ENCODE results near the gene FABP3.
A peak's percentile ranks its signal among the peaks of the same experiment; 100 is the strongest.

Gene FABP3

DNA sequence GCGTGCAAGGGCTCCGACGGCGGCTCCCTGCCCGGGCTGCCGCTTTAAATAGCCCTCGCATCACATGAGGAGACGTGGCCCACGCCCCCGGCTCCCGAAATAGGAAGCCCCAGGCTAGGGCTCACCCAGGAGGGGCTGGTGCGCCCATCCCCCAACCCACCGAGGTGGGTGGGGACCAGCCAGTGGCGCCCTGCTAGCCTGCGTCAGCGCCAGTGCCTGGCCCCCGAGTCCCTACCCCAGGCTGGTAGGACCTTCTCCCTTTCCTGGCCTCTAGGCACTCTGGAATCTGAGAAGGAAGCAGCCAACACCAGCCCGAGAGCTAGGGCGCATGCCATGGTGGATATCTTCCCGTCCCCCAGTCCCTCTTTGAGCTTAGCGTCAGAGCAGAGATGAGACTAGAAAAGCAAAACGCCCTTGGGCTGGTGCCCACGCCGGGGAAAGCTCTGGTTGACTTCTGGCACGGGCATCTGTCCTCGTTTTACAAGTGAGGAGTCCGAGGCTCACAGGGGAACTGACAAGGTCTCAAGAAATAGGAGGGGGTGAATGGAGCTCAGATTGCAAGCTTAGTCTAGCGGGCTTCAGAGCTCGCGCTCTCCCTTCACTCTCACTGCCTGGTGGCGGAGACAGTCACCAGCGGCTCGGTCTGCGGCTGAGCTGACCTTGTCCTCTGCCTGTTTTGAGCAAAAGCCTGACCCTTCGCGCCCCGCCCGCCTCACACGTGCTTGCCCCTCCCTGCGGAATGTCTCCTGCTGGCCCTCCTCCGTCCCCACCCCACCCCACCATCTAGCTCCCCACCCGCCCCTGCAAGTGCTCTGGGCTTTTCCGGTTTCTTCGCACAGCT is at the start of gene FABP3:
Gene FABP3, minus strand, starts transcription at position 21 of the 841 bp plus-strand sequence. CDS start 62 bp downstream, outside the sequence.
- DNase-seq: peak; percentile 73

DNA sequence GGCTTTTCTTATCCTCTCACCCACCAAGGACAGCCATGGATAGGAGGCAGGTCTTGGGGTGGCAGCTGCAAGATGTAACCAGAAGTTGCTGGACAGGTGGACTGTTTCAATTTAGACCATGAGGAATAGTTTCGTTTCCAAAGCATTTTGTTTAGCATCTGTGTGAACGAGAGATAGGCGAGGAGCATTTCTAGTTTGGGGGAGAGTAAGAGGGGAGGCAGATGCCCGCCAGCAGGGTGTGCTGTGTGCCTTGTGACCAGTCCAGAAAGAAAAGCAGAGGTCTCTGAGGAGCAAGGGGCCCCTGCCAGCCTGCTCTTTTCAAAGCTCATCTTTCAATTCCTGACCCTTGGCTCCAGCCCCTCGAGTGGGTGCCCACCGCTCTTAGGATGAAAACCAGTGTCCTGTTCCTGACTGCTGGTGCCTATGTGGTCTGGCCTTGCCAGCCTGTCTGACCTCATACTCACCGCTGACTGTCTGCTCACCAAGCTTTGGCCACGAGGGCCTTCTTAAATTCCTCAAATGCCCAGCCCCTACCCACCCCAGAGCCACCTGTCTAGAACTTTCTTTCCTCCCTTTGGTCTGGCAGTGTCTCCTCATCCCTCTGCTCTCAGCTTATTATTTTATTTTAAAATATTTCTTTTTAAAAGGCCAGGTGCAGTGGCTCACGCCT is 48.6 kb upstream of the FABP3 start:
- no peak for DNase-seq

DNA sequence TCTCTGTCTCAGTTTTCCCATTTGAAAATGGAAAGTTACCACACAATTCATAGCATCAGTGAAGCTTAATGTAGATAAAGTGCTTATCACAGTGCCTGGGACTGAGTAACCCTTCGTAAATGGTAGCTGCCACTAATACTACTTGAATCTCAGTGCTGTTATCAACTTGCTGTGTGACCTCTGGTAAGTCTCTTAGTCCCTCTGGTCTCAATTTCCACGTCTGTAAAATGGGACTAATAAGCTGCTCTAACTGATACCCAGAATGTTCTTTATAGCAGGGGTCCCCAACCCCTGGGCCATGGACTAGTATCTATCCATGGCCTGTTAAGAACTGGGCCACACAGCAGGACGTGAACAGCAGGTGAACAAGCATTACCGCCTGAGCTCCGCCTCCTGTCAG is 47.8 kb upstream of the FABP3 start:
- DNase-seq: no peak

DNA sequence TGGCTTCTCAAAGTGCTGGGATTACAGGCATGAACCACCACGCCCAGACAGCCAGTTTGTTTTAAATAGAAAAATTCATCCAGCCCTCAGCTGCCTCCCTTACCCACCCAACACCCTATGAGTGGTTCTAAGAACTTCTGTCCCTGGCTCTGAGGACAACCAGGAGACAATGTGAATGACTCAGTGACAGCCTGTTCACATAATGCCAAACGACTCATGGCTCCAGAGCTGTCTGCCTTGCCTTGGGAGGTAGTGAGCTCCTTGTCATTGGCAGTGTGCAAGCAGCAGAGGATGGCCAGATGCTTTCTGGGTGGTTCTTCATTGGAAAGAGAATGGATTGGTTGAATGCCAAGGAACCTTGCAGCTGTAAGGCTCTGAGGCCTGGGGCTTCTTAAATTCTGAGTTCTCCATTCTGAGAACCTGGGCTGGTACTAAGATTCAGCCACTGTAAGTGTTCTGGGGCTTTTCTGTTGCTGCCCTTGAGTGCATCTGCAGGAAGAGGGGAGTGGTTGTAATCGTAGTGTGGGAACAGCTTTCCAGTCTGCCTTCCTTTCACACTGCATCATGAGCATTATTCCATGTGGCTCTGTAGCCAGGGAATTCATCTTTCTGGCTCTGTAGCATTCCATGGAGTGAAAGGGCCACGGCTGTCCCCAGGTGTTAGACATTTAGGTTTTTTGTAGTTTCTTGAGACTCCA is 45.9 kb upstream of the FABP3 start:
- DNase-seq: no peak

DNA sequence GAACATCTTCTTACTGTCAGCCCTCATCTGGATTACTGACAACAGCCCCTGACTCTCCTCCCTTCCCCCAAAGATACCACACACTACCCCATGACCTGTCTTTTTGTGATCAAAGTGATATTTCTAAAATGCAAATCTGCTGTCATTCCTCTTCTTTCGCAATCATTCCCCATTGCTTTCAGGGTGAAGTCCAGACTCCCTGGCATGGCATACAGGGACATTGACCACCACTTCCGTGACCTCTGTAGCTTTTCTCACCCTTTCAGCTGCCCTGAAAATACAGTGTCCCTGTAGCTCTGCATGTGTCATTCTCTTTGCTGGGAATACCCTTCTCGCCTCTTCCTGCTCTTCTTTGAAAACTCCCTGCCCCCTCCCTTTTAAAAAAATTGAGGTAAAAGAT is 44.3 kb upstream of the FABP3 start:
- no peak for DNase-seq

DNA sequence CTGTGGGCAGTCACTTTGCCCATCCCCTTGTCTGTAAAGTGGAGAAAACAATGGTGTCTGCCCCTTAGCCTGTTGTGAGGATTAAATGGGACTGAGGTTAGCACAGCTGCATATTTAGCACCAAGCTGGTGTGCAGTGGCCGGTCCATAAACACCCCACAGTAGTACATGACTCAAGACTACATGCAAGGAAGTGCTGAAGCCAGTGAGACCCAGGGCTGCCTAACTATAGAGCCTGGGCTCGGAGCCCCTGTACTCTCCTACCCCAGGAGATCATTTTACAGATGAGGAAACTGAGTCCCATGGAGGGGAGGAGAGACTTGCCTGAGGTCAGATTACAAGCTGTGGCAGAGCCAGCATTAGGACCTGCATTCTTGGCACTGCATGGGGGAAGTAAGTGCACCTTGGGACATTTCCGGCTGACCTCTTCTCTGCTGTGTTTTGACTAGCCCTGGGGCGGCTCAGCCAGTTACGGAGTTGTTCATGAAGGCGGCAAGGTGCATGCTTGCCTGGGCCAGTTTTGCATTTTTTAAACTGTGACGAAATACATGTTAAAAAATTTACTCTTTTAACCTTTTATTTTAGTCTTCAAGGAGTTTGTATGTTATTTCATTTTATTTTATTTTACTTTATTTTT is 43.3 kb upstream of the FABP3 start:
- no peak for DNase-seq

DNA sequence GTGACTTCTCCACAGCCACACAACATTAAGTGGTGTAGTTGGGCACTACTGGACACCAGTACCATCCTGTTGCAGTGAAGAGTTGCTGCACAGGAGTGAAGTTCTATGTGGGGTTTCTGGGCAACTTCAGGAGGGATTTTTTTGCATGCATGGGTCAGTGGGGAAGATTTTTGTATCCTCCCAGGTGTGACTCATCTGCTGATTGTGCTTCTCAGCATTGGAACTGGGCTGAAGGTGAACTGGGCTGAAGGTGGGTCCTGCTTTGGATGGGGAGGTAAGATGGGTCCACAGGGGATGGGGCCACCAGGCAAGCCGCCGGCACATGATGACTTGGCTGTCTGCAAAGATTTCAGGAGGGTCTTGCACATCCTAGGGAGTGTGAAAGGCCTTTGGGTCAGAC is 42.8 kb upstream of the FABP3 start:
- no peak for DNase-seq

DNA sequence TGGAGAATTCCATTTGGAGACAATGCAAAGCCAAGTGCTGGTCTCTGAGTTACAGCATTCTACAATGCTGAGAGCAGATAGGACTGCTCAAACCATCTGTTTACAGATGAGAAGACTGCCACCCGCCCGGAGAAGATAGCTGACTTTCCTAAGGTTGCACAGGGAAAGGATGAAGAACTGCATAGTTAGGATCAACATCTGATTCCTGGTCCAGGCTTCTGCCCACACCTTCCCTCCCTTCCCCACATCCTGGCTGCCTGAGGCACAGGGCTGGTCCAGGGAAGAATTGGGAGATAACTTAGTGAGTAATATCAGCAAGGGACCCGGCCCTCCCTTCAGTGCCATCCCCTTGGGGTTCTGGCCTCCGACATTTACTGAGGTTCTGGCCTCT is 42.1 kb upstream of the FABP3 start:
- no peak for DNase-seq

DNA sequence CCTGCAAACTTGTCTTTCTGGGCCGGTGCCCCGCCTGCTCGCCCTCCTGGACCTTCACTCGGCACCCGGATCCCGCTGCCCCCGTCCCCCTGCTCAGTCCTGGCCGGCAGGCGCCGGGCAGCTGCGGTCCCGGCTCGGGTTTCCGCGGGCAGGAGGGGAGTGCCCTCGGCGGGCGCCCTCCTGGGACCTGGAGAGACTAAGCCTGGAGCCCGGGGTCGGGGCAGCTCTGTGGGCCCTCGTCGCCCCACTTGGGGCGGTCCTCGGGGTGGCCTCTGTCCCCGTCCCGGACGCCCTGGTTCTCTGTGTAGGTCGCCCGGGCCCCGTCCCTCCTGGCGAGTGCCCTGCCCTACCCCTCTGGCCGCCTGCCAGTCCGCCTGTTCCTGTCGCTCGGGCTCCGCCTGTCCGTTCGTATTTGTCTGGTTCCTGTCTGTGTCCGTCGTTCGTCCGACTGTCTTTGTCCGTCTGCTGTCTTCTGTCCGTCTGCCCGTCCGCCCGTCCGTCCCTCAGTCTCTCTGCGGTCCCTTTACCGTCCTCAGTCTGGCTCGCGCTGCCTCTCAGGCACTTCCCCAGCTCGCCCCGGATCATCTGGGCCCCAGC is 40.6 kb upstream of the FABP3 start:
- DNase-seq: no peak

DNA sequence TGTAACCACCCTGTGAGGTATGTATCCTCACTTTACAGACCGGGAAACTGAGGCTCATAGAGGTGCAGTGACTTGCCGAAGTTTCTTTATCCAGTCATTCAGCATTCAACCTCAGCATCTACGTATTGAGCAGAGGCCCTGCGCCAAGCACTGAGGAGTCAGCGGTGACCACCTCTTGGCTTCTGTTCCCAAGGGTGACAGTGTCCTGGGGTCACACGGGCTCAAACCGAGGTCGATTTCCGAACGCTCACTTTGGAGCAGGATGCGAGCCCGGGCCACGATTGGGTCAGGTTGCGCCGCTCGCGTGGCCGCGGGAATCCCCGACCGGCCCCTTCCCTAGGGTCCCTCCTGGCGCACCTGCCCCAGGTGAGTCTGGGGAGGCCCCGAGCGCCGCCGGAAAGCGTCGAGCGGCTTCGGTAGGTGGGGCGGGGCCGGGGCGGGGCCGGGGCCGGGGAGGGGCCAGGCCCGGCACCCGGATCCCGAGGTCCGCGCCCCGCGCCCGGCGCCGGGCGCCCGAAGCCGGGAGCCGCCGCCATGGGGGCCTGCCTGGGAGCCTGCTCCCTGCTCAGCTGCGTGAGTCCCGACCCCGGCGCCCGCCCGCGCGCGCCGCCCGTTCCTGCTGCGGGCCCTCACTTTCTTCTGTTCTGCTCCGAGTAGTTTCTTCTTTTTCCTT is 40.0 kb upstream of the FABP3 start, which contains the start of gene SERINC2:
Gene SERINC2, plus strand, starts transcription at position 482 of the 673 bp plus-strand sequence. Its CDS starts 53 bp downstream, at position 535.
- no peak for DNase-seq

DNA sequence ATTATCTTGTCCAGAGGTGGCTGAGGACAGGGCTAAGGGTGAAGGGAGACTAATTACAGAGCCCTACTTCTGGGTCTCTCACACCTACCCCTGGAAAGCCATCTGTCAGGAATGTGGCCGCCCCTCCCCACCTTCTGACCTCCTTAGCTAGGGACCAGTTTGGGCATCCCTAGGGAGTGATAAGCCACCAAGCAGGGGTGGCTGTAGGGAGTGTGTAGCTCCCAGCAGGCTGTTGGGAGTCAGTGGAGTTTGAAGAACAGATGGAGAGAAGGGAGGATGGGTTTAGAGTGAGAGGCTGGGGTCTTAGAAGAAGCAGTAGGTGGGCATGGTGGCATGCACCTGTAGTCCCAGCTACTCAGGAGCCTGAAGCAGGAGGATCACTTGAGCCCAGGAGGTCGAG is 39.3 kb upstream of the FABP3 start:
- DNase-seq: no peak

DNA sequence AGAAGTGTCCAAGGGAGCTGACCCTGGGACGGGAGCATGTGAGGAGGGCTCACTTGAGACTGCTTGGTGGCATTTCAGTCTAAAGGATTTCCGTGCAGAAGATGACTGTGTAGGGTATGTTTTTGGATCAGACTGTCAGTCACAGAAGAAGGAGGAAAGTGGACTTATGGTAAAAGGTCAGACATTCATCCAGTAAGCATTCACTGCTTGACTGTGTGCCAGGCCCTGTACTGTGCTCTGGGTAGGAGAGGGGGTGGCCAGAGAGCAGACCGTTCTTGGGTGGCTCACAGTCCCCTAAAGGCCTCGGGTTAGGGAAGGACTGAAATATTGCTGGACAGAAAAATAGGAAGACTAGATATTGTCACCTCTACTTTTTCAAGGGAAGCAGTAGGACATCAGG is 38.0 kb upstream of the FABP3 start:
- DNase-seq: no peak

DNA sequence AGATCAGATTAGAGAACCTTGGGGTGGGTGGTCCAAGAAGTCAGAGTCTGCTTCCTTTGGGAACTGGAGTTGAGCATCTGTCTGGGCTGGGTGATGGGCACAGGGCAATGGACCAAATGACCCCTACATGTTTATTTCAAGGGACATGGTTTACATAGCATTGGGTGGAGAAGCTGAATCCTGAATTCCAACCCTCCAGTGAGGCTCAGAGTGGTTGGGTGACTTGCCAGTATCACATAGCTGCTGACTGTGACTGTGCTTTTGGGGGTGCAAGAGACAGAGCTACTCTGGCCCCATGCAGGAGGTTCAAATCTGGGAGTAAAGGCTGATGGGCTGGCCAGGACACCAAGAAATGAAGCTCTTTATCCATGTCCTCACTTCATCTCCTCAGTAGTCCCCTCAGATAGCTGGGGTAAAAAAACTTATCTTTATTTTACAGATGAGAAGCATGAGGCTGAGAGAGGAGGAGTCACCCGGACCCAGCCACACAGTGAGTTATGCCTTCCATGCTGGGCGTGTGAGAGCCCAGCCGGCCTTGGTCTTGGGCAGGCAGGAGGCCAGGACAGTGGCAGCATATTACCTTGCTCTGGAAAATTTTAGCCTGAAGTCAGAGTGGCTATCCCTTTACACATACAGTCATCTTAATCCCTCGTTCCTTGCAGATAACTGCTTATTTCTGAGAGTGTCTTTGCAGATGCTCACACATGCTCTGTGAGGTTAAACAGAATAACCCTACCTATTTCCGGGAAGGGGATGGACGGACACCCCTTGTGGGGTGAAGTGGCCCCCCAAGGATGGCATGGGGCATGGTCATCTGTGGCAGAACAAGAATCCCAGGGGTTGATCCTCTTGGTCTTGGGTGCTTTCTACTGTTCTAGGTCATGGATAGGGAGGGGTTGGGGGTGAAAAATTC is 37.3 kb upstream of the FABP3 start:
- DNase-seq: no peak

DNA sequence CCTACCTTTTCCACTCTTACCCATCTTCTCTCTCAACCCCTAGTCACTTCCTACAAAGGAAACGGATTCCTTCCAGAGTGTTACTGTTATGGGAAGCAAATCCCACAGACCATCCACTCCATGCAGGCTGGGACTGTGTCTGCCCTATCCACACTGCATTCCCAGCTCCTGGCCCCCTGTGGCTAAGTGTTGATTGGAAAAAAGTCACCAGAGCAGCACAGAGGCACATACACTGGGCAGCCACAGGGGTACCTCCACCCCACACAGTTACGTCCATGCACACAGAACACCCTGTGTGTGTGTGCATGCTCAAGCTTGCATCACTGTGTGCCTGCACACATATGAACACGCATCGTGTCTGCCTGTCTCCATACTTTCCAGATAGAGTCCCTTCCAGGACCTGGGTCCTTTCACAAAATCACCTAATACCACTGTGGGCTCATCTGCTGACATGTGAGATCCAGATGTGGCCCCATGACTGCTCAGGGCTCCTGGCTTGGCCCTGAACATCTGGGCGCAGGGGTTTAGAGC is 36.0 kb upstream of the FABP3 start:
- DNase-seq: no peak

DNA sequence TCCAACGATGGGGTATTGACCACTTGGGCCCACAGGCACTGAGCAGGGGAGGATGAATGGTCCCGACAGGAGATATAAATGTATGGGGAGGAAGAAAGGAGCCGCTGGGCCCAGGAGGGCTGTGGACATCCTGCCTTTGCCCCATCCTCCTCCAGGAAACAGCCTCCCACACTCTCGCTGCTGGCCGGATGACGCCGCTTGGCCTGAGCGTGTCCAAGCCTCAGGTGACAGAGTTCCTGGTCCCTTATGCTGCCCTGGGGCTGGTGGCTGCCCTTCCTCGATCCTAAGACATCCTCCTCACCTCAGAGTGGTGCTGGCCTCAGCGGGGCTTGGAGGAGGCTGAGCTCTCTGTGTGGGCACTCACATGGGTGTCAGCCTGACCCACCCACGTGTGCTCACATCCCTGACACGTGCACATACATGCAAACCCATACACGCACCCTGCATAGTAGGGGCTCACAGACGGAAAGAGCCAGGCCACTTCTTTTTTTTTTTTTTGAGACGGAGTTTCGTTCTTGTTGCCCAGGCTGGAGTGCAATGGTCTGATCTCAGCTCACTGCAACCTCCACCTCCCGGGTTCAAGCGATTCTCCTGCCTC is 34.3 kb upstream of the FABP3 start:
- no peak for DNase-seq

DNA sequence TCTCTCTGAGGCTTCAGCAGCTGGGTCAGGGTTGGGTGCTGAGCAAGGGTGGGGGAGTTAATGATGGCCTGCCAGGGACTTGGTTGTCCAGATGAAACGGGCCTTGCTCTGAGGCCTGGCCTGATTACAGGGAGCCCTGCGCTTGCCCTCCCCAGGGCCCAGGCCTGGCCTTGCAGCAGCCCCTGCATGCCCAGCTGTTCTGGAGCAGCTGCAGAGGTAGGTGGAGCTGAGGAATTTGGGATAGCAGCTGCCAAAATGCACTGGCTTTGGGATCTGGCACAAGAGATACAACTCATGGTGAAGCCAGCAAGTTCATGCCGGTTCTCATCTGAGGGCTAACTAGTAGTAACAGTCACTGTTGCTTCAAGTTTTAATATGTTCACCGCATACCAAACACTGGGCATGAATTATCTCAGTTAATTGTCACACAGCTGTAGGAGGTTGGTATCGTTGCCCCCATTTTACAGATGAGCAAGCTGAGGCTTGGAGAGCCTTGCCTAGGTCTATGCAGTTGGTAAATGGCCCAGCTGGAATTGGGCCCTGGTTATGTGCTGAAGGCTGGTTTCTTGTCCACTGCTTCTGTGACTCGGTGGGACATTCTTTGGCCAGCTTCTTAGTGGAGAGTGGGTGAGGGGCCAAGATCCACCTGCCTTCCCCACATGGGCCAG is 32.8 kb upstream of the FABP3 start:
- DNase-seq: no peak

DNA sequence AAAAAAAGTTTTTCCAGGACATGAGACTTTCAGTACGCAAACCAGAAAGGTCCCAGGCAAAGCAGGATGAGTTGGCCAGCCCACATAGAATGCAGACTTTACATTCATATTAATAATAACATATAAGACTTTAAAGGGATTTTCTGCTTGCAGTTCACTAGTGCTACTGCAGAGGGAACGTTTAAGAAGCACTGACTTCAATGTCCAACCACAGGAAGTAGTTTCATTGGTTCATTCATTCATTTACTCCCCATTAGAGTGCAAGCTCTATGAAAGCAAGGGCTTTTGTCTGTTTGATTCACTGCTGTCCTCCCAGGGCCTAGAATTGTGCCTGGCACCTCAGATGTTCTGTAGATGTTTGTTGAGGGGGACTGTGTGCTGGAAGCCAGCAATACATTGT is 28.4 kb upstream of the FABP3 start:
- no peak for DNase-seq

DNA sequence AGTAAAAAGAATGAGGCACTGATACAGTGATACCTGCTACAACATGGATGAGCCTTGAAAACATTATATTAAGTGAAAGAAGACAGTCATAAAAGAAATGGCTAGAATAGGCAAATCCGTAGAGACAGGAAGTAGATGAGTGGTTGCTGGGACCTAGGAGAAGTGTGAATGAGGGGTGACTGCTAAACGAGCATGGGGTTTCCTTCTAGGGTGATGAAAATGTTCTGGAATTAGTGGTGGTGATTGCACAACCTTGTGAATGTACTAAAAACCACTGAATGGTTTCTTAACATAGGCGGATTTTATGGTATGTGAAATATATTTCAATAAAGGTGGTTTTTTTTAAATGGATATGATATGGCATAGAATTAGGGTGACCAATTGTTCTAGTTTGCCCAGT is 27.5 kb upstream of the FABP3 start:
- no peak for DNase-seq

DNA sequence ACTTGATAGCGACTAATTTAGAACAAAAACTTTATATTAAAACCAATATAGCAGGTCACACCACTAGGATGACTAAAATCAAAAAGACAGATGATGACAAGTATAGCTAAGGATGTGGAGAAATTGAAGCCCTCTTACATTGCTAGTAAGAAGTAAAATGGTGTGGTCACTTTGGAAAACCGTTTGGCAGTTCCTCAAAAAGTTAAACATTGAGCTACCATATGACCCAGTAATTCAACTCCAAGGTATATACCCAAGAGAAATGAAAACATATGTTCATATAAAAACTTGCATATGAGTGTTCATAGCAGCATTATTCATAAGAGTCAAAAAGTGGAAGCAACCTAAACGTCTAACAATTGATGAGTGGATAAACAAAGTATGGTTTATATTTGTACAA is 27.1 kb upstream of the FABP3 start:
- DNase-seq: no peak

DNA sequence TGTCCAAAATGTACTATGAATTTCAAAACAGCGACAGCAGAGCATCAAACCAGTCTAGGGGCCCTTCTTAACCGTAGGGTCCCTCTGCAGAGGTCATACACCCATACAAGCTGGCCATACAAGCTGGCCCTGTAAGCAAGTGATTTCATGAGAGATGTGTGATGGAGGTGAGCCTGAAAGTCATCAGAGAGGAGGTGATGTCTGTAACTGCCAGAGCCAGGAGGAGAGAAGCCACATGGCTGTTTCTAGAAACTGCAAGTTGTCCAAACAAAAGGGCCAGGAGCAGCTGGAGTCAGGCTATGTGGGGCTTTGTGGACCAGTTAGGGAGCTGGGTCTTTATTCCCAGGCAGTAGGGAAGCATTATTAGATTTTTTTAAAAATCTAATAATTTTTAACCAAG is 25.4 kb upstream of the FABP3 start:
- no peak for DNase-seq
